ENCODE data around the gene CD177.

GRCh38 chr19:43372462-43372861 lies 19.0 kb downstream of the CD177 start:
- TF ChIP-seq CTCF (IDR thresholded peaks at IDR 0.05) (no peak), POLR2A (IDR thresholded peaks at IDR 0.05) (no peak), POLR2AphosphoS5 (IDR thresholded peaks at IDR 0.05) (no peak), EP300 (IDR thresholded peaks at IDR 0.05) (no peak)
